GM21825 (cell line): Measurements from ENCODE around the gene TBC1D22A.

Experiments
- ATAC-seq: cut with Tn5 transposase; IDR thresholded peaks from one replicate; pipeline ENCODE4 v1.9.1; 2021; ENCODE audit warnings: mild to moderate bottlenecking, moderate library complexity; ENCODE audit not compliant: unreplicated experiment

TBC1D22A gene

GRCh38 chr22:46854125-46854870 lies 91.8 kb downstream of the TBC1D22A start:
- ATAC-seq, result no peak

- ATAC-seq, result no peak
Observed at GRCh38 chr22:46855681-46856080, 93.2 kb downstream of the TBC1D22A start.

GRCh38 chr22:46856661-46857060 lies 94.2 kb downstream of the TBC1D22A start:
- ATAC-seq, result no peak

- ATAC-seq, result no peak
Observed at GRCh38 chr22:46857142-46857884, 94.9 kb downstream of the TBC1D22A start.

- ATAC-seq, result no peak
Observed at GRCh38 chr22:46857885-46858143, 95.4 kb downstream of the TBC1D22A start.

- ATAC-seq, result no peak
Observed at GRCh38 chr22:46858181-46858771, 95.8 kb downstream of the TBC1D22A start.

GRCh38 chr22:46860562-46860961 lies 98.1 kb downstream of the TBC1D22A start:
- no peak for ATAC-seq

GRCh38 chr22:46861468-46862367 lies 99.3 kb downstream of the TBC1D22A start:
- no peak for ATAC-seq

GRCh38 chr22:46862418-46863324 lies 100.2 kb downstream of the TBC1D22A start:
- no peak for ATAC-seq

GRCh38 chr22:46863794-46864193 lies 101.3 kb downstream of the TBC1D22A start:
- ATAC-seq, result no peak

- no peak for ATAC-seq
Observed at GRCh38 chr22:46864314-46865051, 102.0 kb downstream of the TBC1D22A start.

GRCh38 chr22:46865052-46865434 lies 102.6 kb downstream of the TBC1D22A start:
- ATAC-seq, result no peak

- no peak for ATAC-seq
Observed at GRCh38 chr22:46865642-46866041, 103.2 kb downstream of the TBC1D22A start.

- ATAC-seq, result no peak
Observed at GRCh38 chr22:46866591-46866990, 104.1 kb downstream of the TBC1D22A start.

GRCh38 chr22:46867106-46867505 lies 104.7 kb downstream of the TBC1D22A start:
- ATAC-seq, result no peak

GRCh38 chr22:46869329-46869728 lies 106.9 kb downstream of the TBC1D22A start:
- ATAC-seq, result no peak

GRCh38 chr22:46869831-46870441 lies 107.5 kb downstream of the TBC1D22A start:
- ATAC-seq, result no peak

GRCh38 chr22:46871826-46872225 lies 109.4 kb downstream of the TBC1D22A start:
- ATAC-seq, result no peak

GRCh38 chr22:46875089-46875488 lies 112.6 kb downstream of the TBC1D22A start:
- ATAC-seq, result no peak
